ENCODE results near the gene RNF43. TPM values are rescaled to one million over a fixed set of nuclear protein-coding genes. Genes with fewer than 3 reads are reported as not detected.
A peak's percentile ranks its signal among the peaks of the same experiment; 100 is the strongest.

Gene RNF43
- total and polyA plus RNA-seq, 2 of the 13 experiments (the other 11 are each of a cell fraction or from before 2014, with no cell fraction given) = 31.0 to 53.4 TPM

- TF ChIP-seq ZNF652 (CRISPR knock-in tag; IDR thresholded peaks at IDR 0.05; ENCODE audit: borderline replicate concordance, low read depth) (no peak), STAT6 (CRISPR knock-in tag; IDR thresholded peaks at IDR 0.05; ENCODE audit: borderline replicate concordance) (no peak), SRSF9 (IDR thresholded peaks at IDR 0.05; ENCODE audit: borderline replicate concordance, insufficient read depth, low read depth, low read length, poor library complexity, severe bottlenecking) (no peak), ZNF34 (CRISPR knock-in tag; IDR thresholded peaks at IDR 0.05; ENCODE audit: borderline replicate concordance) (no peak), HNRNPLL (IDR thresholded peaks at IDR 0.05; ENCODE audit: low read depth, low read length, poor library complexity, severe bottlenecking) (no peak), GLMP (CRISPR knock-in tag; IDR thresholded peaks at IDR 0.05; ENCODE audit: borderline replicate concordance) (no peak), ZNF780A (CRISPR knock-in tag; IDR thresholded peaks at IDR 0.05) (no peak)
Measured at GRCh38 chr17:58420827-58421226, 3.5 kb upstream of the RNF43 start (continued).

GRCh38 chr17:58416937-58417299 is 416 bp downstream of the RNF43 start:
- Histone ChIP-seq H3K79me2 (ENCODE audit: insufficient read depth, low read length) (peaks cover 55% of the 10 kb centered on the region), H4K20me1 (ENCODE audit: insufficient read depth, low read length) (no peaks in the 10 kb centered on the region), H3K4me3 (replicated peaks in 1 of 3; ENCODE audit: insufficient read depth in 1 of 3, low read depth in 2 of 3, low read length in 3 of 3) (peak overlapping the region; percentile 73 to 88 (median 81)), H3K9ac (ENCODE audit: insufficient read depth, low read depth, low read length) (peak overlapping the region; percentile 85), H3K4me1 (ENCODE audit: insufficient read depth, low read length) (peaks cover 21% of the 10 kb centered on the region), H3K27ac (ENCODE audit: extremely low read length, insufficient read depth, low read length) (peak overlapping the region; percentile 77), H3K36me3 (replicated peaks in 1 of 2; ENCODE audit: control insufficient read depth in 1 of 2, insufficient read depth in 2 of 2, low read length in 2 of 2) (no peaks in the 10 kb centered on the region), H3K27me3 (ENCODE audit: control insufficient read depth in 1 of 2, insufficient read depth in 2 of 2, low read length in 2 of 2) (peaks cover 0 to 8% of the 10 kb centered on the region in 2 experiments; a peak in 3 of 5 replicates), H3K4me2 (ENCODE audit: low read depth, low read length) (peak overlapping the region; percentile 87), H3K9me3 (ENCODE audit: low read length) (no peaks in the 10 kb centered on the region), H2AFZ (ENCODE audit: low read length) (no peak overlapping the region)
- 0% methylated on average over 6 of the region's 6 CpGs for WGBS (ENCODE audit: low lambda C conversion rate)
- TSS peak; percentile 63 for BruUV-seq (replicated peaks)
- ChIA-PET CTCF (ENCODE audit: low intra/inter-chr PET ratio, low total read pairs) (interaction anchor here (1.5 to 2.4 kb wide), 4 partner anchors 26 to 100 kb away, joined by 3 to 20 read pairs (median 12); partner anchors contain the start of gene SUPT4H1), POLR2A (interaction anchor here (0.7 to 6.1 kb wide), 22 partner anchors 8 to 214 kb away, joined by 3 to 254 read pairs (median 10); partner anchors contain the start of genes MTMR4 and SUPT4H1)
- intact Hi-C loops (cut with micrococcal nuclease; ENCODE audit: unreplicated experiment) (loop anchor here (1.0 kb wide), 5 partner anchors 25 to 100 kb away; partner anchors contain the start of gene SUPT4H1), in situ Hi-C loops (cut with HindIII; ENCODE audit: extremely low pct_ligation_motif_present, low pct_unique_long_range_greater_than_20kb) (loop anchor here (5.0 kb wide), 1 partner anchor 55 kb away; no protein-coding TSS in a partner anchor)
- ATAC-seq (peak; percentile 2; the same call in 2 of the 3 replicates), FAIRE-seq (no peak), DNase-seq (ENCODE audit: low spot score) (no peak)
- TF ChIP-seq ZNF569 (CRISPR knock-in tag; IDR thresholded peaks at IDR 0.05; ENCODE audit: borderline replicate concordance) (peak; percentile 58; the same call in 1 of the 2 replicates), HHEX (CRISPR knock-in tag; IDR thresholded peaks at IDR 0.05) (no peak), RBFOX2 (IDR thresholded peaks at IDR 0.05; ENCODE audit: low read depth, low read length) (peak; percentile 90), ZNF510 (CRISPR knock-in tag; IDR thresholded peaks at IDR 0.05; ENCODE audit: low read depth) (peak; percentile 9; the same call in 1 of the 2 replicates), PRPF4 (IDR thresholded peaks at IDR 0.05; ENCODE audit: low read depth, low read length, poor library complexity, severe bottlenecking) (no peak), KAT7 (CRISPR knock-in tag; IDR thresholded peaks at IDR 0.05; ENCODE audit: borderline replicate concordance) (0 out of 2 replicates have a peak, but pooled peaks have one; percentile 18), AGO2 (optimal IDR thresholded peaks at IDR 0.05; ENCODE audit: low read depth, low read length) (peak; percentile 67), ZNF615 (CRISPR knock-in tag; IDR thresholded peaks at IDR 0.05; ENCODE audit: borderline replicate concordance) (0 out of 2 replicates have a peak, but pooled peaks have one; percentile 20), ASH2L (IDR thresholded peaks at IDR 0.05; ENCODE audit: insufficient read length, low read depth, low read length) (peak; percentile 48), POLR2G (IDR thresholded peaks at IDR 0.05; ENCODE audit: low read depth, low read length) (peak; percentile 79; the same call in 1 of the 2 replicates), IRX3 (CRISPR knock-in tag; IDR thresholded peaks at IDR 0.05; ENCODE audit: borderline replicate concordance, low read depth) (no peak), ATM (IDR thresholded peaks at IDR 0.05; ENCODE audit: borderline replicate concordance) (no peak)
